GM19372 (cell line): ENCODE results near the gene SFRP5.

ENCODE experiments used
- ATAC-seq: cut with Tn5 transposase; IDR thresholded peaks from one replicate; pipeline ENCODE4 v1.9.1; 2021; ENCODE audit warnings: mild to moderate bottlenecking, low read depth, moderate library complexity; ENCODE audit not compliant: unreplicated experiment

Gene SFRP5

DNA sequence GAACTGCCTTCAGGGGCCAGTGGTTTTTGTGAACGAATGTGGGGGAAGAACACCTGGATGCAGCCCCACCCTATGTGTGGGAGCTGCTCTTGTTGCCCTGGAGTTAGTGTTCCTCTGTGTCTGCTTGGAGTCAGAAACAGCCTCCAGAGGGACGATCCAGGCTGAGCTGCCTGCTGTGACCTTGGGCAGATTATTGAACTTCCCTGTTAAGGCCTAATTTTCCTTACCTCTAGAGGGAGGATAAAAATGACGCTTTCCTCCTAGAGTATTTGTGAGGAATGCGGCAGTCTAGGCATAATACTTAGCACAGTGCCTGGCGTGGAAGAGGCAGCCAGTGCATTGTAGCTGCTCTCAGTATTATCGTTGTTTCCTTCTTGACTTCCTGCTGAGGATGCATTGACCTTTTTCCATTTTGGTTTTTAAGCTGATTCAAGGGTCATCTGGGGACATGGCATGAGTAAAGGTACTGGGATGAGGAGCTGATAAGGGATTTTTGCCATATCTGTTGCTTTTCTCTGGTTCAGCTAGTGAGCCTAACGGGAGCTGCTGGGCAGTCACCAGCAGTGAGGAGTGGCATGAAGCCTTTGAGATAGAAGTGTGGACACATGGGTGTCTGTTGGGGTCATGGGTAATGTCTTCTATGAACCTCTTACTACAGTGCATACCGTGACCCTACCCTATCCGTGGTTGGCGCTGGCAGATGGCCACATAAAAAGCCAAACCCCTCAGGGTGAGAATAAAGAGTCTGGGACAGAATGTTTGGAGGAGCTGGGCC is 28.4 kb downstream of the SFRP5 start:
- no peak for ATAC-seq

DNA sequence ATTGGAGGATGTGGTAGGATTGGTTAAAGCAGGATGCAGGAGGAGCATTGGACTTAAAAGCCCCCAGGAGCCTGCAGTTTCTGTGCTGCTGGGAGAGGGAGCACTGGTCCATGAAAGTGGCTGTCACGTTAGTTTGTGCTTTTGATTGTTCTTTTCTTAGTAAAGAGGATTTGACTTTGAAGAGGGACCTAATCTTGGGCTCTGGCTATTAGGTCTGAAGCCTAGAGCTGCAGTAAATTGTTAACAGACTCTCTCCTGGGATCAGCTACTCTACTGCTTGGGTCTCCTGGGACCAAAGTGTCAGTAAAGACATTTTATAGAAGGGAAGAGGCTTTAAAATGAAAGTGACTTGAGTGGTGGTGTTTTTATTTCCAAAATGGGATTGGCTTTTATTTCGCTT is 31.2 kb downstream of the SFRP5 start:
- ATAC-seq = no peak

DNA sequence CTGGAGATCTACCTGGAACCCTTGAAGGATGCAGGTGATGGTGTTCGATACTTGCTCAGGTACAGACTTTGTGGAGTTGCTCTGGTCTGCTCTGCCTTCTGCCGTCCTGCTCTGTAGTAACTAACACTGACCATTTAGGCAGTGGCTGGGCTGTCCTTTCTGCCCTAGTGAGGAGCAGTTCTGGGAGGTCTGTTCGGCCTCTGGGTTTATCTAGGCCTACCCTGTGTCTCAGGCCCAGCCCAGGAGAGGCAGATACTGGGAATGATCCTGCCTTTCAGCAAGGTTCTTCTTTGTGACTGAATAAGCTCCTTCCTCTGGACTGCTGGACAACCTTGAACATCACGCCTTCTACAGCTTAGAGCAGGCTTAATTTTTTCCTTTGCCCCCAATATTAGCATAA is 33.2 kb downstream of the SFRP5 start:
- no peak for ATAC-seq

DNA sequence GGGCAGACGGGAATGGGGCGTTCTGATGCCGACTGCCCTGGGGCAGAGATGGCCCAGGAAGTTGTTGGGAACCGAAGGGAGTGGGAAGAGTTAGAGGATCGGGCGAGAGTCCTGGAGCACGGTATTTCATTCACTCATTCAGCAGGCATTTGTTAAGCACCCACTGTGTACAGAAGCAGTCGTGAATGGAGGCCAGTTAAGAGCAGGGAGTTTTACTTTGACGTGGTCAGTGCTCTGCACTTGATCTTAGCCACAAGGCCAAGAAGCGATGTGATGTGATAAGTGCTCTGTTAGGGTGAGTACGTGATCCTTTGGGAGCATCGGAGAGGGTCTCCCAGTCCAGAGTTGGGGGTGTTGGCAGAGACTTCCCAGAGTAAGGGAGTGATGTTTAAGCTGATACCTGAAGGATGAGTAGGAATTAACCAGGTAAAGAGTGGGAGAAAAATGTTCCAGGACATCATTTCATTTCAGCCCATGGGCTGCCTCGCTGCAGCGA is 34.0 kb downstream of the SFRP5 start:
- peak; percentile 12 for ATAC-seq

DNA sequence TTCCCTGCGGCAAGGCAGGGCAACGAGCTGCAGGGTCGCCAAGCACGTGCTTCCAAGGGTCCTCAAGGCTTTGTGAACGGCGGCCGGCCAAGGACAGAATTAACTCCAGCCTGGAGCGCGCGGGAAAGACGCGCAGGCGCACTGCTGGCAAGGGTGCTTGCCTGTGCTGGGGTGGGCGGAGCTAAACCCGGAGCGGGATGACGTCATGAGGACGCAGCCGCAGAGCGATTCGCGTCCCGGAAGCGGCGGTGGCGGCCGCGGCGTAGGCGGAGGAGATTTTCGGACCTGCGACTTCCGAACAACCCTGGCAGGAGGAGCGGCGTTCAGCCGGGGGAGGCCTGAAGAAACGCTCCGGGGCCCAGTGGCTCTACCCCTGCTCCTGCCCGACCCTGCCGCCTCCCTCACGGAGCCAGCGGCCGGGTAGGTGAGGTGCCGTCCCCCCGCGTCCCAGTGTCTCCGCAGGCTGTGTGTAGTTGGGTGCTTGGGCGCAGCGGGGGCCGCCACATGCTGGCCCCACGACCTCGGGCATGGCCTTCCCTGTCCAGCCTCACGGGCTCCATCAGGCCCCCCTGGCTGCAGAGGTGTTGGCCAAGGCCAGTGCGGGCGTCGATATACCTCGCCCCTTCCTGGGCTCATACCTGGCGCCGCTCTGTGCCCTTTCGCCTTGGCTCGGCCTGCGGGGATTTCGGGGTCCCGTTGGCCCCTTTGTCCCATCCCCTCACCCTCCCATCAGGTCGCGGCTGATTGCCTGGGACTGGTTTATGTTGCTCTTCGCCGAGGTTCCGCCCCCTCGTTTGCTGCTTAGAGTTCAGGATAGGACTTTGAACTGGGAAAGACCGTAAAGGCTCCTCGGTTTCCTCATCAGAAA is 34.7 kb downstream of the SFRP5 start, which contains the start of gene ZFYVE27:
TSS of gene ZFYVE27 (plus strand) at position 227 of the 868 bp plus-strand sequence. CDS start 1,350 bp downstream, outside the sequence.
- ATAC-seq = peak; percentile 79

DNA sequence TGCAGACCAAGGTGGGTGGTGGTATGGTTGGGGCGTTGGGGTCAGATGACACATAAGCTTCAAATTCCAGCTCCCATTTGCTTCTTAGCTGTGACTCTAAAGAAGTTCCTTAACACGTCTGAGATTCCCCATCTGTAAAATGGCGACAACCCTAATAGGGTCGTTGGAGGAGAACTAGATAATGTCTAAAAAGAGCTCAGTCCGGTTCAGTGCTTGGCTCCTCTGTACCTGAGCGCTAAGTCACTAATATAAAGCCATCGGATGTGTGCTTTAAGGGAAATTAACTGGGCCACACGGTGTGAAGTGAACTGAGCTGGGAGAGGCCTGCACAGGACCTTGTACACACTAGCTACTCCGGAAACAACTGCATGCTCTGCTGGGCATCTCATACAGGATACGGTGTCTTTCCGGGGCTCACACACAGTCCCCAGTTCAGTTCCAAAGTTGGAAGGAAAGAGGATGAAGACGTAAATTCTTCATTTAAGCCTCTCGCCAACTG is 35.3 kb downstream of the SFRP5 start:
- no peak for ATAC-seq

DNA sequence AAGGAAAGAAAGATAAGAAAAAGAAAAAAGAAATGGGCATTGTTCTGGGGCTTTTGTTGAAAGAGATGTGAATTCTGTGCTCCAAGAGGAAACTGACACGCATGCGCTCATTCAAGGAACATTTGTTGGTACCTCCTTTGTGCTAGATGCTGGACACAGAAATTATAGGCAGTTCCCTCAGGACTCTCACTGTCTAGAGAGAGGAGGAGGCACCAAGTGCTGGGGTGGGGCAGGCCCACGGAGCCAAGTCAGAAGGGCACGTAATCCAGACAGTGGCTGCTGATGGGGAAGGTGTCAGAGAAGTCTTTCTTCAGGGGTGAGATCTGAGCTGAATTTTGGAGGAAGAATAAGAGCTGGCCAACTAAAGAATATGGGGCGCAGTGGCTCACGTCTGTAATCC is 37.8 kb downstream of the SFRP5 start:
- ATAC-seq = no peak

DNA sequence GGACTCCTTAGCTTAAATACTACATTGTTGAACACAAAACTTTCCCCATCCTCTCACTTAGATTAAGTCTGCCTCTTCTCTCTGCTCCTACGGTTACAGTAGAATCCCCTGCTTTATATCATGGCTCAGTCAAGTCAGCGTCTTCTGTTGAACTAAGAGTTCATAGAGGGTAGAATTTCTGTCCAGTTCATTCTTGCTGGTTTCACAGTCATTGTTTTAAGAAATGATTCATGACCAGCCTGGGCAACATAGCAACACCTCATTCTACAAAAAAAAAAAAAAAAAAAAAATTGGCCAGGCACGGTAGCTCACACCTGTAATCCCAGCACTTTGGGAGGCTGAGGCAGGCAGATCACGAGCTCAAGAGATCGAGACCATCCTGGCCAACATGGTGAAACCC is 38.5 kb downstream of the SFRP5 start:
- ATAC-seq = no peak

DNA sequence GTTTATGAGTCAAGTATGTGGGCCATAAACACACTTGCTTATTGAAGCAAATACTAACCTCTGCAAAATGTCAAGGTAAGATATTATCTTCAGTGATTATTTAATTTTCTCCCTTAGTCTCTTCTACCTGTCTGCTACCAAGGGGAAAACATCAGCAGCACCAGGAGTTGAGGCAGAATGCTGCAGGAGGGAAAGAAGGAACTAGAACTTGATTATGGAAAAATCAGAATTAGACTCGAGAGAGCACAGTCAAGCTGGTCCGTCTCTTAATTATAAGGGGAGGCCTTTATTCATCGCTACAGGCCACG is 39.8 kb downstream of the SFRP5 start:
- ATAC-seq = no peak

DNA sequence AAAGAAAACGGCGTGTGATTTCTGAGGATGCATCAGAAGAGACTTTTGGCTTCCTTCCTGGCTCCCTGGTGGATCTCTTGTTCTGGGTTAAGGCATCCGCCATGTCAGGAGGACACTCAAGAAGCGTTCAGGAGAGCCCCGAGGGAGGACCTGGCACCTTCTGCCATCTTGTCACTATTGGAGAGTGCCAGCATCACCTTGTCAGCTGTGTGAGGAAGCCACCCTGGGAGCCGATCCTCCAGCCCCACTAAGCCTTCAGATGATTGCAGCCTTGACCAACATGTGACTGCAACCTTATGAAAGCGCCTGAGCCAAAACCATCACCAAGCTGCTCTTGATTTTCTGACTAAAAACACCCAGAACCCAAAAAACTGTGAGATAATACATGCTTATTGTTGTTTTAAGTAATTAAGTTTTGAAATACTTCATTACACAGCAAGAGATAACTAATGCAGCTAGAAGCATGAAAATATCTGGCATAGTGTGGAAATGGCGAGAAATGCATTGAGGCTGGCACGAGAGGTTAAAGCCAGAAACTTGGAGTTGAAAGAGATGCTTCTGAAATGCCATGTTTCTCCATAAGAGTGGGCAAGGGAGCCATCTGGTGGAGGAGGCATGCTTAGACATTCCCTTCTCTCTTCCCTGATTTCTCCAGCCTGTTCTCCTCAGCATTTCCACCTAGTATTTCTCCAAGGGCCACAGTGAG is 40.3 kb downstream of the SFRP5 start:
- ATAC-seq = no peak

DNA sequence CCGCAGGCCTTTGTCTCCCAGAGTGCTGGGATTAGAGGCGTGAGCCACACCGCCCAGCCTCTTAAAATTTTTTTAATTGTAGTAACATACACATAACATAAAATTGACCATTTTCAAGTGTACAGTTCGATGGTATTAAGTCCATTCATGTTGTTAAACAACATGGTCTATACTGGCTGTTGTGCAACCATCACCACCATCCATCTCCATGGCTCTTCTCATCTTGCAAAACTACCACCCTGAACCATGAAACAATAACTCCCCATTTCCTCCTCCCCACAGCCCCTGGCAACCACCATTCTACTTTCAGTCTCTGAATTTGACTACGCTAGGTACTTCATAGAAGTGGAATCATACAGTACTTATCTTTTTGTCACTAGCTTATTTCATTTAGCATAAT is 42.8 kb downstream of the SFRP5 start:
- no peak for ATAC-seq

DNA sequence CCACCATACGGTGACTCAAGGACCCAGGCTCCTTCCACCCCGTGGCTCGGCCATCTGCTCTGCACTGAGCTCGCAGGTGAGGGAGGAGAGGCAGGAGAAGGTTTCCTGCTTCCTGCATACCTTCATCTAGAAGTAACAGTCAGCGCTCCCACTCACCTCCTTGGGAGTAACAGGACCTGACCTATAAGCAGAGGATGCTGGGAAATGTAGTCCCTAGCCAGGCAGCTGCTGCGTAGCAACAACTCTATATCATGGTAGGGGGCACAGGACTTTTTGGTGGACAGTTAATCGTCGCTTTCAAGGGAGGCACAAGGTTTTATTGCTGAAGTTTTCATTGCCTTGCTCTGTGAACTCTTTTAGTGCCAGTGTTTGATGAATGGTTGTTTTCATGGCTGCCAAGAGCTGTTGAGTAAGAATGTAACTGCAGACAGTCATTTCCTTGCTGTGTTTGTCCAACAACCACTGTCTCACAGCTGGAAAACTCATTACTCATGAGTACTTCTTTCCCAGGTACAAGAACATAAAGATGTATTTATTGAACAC is 45.1 kb downstream of the SFRP5 start:
- ATAC-seq = no peak

DNA sequence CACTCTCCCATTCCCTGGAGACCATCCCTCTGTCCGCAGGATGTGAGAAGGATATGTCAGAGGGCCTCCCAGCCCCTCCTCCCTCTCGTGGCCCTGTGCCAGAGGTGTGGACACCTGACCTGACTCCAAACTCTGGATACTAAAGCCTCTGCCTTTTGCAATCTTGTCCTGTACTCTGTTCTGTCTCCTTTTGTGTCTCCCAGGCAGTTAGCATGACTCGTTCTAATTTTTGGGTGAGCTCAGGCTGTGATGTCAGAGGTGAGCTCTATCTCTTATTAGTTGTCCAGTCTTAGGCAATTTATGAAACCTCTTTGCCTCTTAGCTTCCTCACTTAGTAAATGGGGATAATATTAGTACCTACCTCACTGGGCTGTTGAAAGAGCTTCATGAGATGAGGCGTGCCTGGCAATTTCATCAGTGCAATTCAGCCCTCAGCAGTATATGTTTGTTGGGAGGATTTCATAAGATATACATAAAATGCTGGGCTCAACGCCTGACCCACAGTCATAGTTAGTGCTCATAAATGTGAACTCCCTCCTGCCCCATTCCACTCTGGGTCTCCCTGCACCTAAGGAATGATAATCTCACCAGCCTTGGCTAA is 47.4 kb downstream of the SFRP5 start:
- ATAC-seq = no peak

DNA sequence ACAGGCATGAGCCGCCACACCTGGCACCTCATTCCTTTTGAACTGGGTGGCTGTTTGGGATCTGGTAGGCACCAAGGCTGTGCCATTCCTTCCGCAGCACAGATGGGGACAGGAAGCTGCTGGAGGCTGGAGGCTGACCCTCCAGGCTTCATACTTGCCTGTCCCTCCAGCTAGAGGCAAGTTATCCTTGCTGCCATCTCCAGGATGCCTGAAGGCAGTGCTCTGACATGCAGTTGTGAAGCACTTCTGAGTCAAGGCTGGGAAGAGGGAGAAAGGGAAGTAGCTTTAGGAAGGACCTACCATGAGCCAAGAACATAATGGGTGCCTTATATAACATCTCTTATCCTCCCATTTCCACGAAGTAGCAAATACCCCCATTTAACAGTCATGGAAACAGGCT is 48.8 kb downstream of the SFRP5 start:
- no peak for ATAC-seq

DNA sequence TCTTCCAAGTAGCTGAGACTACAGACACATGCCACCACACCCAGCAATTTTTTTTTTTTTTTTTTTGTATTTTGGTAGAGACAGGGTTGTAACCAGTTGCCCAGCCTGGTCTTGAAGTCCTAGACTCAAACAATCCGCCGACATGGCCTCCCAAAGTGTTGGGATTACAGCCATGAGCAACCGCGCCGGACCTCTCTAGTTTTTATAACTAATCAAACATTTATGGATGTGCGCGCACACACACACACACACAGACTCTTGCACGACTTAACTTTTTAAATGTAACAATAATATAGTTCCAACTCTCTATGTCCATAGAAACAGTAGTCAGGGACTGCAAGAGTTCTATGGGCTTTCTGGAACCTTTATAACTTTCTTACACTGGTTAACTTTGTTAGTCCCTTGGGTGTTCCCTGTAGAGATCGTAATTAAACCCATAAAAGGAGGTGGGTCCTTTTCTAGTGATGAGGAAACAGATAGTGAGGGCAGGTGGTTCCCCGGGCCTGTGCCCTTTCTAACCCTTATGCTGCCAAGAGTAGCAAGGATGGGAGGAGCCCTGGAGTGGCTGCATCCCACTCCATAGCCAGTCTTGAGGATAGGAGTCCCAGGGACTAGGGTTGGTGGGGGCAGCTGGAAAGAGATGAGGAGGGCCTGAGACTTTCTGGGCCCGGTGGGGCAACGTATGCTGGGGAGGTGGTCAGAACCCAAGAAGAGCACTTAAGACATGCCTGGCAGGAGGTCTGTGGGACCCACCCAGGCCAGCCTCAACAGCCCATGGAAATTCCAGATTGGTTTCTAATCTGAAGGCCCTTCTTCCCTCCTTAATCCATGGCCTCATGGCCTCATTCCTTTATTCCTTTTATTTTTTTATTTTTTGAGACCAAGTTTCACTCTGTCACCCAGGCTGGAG is 49.7 kb downstream of the SFRP5 start:
- ATAC-seq = no peak

DNA sequence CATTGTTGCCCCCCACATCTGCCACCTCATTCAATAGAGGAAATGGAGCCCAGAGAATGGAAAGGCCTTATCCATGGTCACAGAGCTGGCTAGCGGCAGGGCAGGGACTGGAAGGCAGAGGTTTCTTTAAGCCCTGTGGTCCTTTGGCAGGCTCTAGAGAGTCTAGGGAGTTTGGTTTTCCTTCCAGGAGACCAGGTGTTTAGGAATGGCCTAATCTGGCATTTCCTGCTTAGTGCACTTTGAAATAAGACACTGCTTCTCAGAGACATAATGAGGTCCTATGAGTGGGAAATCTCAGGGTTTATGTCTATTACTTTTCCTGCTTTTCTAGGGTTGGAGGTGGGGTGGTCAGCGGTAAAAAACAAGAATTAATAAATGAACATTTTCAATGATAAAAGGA is 52.2 kb downstream of the SFRP5 start:
- no peak for ATAC-seq

DNA sequence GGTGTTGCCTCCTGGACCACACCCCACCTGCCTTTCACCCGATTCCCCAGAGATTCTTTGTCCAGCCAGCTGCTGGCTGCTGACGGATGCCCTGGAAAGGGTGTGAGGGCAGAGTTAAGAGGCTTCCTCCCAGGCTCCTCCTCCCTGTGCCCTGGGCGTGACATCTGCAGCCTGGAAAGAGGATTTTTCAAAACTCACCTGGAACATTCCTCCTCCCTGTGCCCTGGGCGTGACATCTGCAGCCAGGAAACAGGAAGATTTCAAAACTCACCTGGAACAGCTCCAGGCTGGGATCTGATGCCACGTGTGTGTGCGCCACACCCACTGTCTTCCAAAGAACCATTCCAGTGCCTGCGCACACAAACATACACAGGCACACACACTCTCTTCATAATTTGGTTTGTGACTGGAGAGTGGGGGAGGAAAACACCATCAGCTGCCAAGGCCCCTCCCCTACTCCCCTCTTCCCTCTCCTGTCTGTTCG is 53.1 kb downstream of the SFRP5 start:
- ATAC-seq = no peak

DNA sequence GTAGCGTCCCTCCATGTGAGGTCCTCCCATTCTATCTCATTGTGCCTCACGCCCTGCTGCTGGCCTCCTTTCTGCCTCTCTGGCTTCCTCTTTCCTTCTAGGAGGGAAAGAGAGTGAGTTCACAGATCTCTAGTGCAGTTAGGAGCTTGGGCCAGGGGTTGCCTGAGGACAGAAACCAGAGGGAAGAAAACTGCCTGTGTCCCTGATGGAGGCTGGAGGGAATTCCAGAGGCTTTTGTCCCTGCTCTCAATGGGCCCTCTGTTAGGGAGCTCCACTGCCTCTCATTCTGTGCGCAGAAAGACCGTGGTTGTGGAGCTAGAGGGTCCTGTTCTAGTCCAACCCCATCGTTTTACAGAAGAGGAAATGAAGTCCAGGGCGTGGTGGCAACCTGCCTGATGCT is 53.6 kb downstream of the SFRP5 start:
- no peak for ATAC-seq

DNA sequence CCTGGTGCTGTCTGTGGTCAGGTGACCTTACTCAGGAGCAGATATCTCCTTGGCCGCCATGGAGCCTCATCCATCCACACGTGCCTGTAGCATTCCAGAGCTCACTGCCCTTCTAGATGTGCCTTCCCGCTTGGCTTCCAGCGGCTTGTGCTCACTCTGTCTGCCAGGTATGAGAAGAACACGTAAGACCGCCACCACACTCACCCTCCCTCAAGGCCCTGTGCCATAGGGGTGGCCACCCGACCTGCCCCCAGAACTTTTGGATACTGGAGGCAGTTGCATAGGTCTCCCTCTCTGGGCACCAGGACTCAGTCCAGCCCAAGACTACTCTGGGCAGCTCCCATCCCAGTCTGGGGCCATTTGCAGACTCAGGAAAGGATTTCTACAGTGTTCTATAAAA is 54.2 kb downstream of the SFRP5 start:
- no peak for ATAC-seq
